Stimulated activated CD8-positive, alpha-beta memory T cell treated with anti-CD3 and anti-CD28 coated beads, Interleukin-4, amount 100 ng/mL, for 48 hours (primary cell): ENCODE results near the gene OLIG1.

Source experiments
- DNase-seq: peaks from one replicate; pipeline ENCODE4 v3.0.0-alpha.2; 2020

The OLIG1 gene

GRCh38 chr21:33031152-33031911, 38.6 kb upstream of the OLIG1 start:
- DNase-seq = no peak

GRCh38 chr21:33032434-33033047, 37.4 kb upstream of the OLIG1 start:
- no peak for DNase-seq

DNA sequence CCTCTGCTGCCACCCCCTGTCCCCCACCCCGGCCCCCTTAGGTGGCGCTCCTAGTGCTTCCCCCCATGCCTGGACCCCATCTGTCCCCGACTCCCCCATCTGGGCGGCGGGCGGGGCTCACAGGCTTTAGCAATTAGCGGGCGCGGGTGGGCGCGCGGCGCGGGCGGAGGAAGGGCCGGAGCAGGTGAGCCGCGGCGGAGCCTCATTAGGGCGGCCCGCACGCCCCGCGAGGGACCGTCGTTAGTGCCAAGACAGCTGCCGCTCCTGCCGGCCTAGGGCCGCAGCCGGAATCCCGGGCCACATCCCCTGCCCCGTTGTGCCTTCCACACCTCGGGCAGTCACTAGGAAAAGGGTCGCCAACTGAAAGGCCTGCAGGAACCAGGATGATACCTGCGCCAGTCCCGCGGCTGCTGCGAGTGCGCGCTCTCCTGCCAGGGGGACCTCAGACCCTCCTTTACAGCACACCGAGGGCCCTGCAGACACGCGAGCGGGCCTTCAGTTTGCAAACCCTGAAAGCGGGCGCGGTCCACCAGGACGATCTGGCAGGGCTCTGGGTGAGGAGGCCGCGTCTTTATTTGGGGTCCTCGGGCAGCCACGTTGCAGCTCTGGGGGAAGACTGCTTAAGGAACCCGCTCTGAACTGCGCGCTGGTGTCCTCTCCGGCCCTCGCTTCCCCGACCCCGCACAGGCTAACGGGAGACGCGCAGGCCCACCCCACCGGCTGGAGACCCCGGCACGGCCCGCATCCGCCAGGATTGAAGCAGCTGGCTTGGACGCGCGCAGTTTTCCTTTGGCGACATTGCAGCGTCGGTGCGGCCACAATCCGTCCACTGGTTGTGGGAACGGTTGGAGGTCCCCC, 36.6 kb upstream of the OLIG1 start:
- DNase-seq = no peak

- no peak for DNase-seq
Observed at GRCh38 chr21:33033961-33034413, 36.0 kb upstream of the OLIG1 start.

GRCh38 chr21:33035147-33035546, 34.8 kb upstream of the OLIG1 start:
- DNase-seq = no peak

GRCh38 chr21:33036430-33037162, 33.3 kb upstream of the OLIG1 start:
- peak; percentile 43 for DNase-seq

GRCh38 chr21:33037501-33037900, 32.4 kb upstream of the OLIG1 start:
- DNase-seq = no peak

- DNase-seq = no peak
Observed at GRCh38 chr21:33039536-33039935, 30.4 kb upstream of the OLIG1 start.

GRCh38 chr21:33040215-33040614, 29.7 kb upstream of the OLIG1 start:
- DNase-seq = no peak

DNA sequence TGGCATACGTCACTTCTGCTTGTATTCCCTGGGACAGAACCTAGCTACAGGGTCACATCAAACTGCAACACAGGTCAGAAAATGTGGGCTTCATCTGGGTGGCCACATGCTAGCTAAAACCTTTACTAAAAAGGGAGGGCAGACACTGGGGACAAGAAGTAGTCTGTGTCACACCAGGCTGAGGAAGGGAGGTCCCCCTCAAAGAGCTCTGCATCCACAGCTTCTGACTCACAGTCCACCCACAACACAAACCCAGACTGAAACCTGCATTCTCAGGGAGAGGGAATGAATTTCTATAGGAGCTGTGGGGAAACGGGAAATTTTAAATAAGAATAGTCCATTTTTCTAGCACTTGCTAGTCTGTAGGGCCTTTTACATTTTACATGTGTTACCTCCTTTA, 28.0 kb upstream of the OLIG1 start:
- no peak for DNase-seq

- no peak for DNase-seq
Observed at GRCh38 chr21:33042812-33043211, 27.1 kb upstream of the OLIG1 start.

DNA sequence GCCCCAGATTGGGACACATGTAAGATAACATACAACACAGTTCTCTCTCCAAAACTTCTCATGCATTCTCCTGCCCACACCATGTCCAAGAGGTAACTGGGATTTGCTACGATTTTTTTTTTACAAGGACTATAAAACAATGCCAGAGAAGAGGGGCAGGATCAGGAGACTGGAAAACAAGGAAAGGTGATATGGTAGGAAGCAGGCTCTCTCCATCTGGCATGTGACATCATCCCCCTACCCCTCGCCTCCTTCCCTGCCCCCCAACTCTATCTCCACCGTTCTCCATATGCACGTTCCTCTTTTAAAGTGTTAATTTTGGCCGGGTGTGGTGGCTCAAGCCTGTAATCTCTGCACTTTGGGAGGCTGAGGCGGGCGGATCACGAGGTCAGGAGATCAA, 23.5 kb upstream of the OLIG1 start:
- no peak for DNase-seq

DNA sequence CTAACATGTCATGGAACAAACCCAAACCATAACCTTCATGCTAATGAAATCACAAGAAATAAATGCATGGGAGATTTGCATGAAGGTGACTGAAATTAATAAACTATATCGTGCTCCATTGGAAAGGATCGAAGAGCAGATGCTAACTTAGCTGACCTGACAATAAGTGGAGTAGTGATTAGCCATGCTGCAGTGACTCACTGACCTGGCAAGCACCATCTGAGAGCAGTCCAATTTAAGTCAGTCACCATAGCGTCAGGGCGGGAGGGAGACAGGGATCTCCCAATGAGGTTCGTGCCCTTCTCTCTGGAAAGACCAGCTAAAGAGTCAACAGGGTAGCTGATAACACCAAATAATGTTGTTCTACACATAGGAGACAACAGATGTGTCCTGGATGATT, 22.7 kb upstream of the OLIG1 start:
- no peak for DNase-seq

DNA sequence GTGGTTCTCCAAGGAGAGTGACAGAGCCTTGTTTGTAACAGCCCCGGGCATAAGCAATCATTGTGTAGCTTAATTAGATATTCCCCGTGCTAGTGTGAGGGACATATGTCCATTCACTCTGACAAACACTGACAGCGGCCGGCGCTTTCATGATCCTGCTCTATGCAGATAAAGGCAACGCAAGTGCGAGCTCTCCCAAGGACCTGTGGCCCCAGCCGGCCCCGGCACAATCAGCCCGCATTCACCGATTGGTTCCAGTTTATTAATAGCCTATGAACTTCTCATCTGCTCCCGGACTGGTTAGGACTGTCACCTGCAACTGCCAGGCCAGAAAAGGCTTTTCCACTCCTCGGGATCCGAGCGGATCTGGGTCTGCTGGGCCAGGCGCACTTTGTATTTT, 18.0 kb upstream of the OLIG1 start:
- no peak for DNase-seq

GRCh38 chr21:33053951-33054350, 16.0 kb upstream of the OLIG1 start:
- no peak for DNase-seq

DNA sequence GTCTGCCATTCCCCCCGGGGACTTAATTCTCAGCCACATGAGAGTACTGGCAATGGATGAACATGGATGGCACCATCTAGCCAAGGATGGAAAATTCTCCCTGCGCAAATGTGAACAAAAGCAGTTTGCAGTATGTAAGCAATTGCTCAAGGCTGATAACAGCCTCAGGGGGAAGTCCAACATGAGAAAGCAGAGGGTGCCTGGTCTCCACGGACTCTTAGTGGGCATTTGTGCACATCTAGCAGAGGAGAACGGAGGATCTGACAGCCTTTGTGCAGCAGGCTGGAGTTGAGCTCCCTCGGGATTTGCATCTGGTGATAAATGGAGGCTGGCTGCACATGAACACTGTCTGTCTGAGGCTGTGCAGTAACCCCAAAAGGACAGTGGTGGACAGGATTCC, 13.9 kb upstream of the OLIG1 start:
- DNase-seq = no peak

GRCh38 chr21:33057385-33057940, 12.5 kb upstream of the OLIG1 start:
- no peak for DNase-seq

GRCh38 chr21:33058527-33058926, 11.4 kb upstream of the OLIG1 start:
- DNase-seq = no peak

DNA sequence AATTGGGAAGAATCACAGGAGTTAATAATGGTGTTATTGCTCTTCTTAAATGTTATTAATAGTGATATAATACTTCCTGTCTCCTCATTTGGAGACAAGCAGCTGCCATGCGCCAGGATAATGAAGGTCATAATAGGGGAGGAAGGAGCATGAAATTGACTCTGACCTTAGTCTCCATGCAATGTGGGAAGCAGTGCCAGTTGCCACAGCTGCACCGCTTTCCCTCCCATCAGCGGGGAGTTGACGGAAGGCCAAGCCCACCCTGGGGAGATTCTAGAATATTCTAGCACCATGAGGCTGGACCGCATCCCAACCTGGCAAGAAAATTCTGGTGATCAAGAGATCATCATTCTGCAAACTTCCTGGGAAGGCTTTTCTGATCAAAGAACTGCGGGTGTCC, 11.0 kb upstream of the OLIG1 start:
- DNase-seq = no peak

- DNase-seq = no peak
Observed at GRCh38 chr21:33059380-33059841, 10.5 kb upstream of the OLIG1 start.

GRCh38 chr21:33061233-33061632, 8.7 kb upstream of the OLIG1 start:
- no peak for DNase-seq

DNA sequence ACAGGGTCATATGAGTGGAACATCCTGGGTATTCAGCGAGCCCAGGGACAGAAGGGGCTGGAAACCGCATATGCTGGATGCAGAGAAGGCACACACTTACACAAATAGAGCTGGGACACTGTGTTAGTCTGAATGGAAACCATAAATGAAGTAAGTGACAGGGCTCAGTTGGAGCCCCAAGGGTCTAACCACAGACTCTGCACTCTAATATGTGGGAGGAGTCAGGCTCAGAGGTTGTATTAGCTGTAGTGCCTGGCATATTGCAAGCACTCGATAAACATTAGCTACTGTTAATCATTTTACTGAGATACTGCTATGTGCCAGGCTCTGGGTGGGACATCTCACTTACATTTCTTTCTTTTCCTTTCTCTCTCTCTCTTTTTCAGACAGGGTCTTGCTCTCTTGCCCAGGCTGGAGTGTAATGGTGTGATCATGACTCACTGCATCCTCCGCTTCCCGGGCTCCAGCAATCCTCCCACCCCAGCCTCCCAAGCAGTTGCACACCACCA, 6.5 kb upstream of the OLIG1 start:
- no peak for DNase-seq
